ENCODE measurements around the gene UQCRH. TPM values are rescaled to one million over a fixed set of nuclear protein-coding genes. Genes with fewer than 3 reads are reported as not detected.
"Not testable (repeated sequence)": the region's sequence is repeated elsewhere in the genome, so short reads cannot be mapped to it uniquely, and the experiment has no call there.

Gene UQCRH
- total and polyA plus RNA-seq, 10 donors: 106 to 545 (median 237) TPM

- Histone ChIP-seq H3K4me1 (peaks cover 0 to 65% (median 20%) of the 10 kb centered on the region in 6 donors), H3K27me3 (replicated peaks in 1 of 7) (no peaks in the 10 kb centered on the region), H3K36me3 (peaks cover 0 to 85% (median 48%) of the 10 kb centered on the region in 6 donors), H3K9me3 (no peaks in the 10 kb centered on the region), H3K27ac (no peak overlapping the region), H3K4me3 (no peak overlapping the region)
- no peak for DNase-seq
- TF ChIP-seq POLR2A (IDR thresholded peaks at IDR 0.05): no peak
- TF ChIP-seq POLR2AphosphoS5 (IDR thresholded peaks at IDR 0.05): no peak
- no peak for TF ChIP-seq CTCF (IDR thresholded peaks at IDR 0.05 in 8 of 11, conservative IDR thresholded peaks at IDR 0.05 in 3 of 11)
- intact Hi-C loops (cut with DNase I; ENCODE audit: low total_unique reads): no loop called here
These were observed 41.8 kb downstream of the UQCRH start for GRCh38 chr1:46345281-46345680.

GRCh38 chr1:46352363-46352762 is 48.9 kb downstream of the UQCRH start:
- intact Hi-C loops (cut with DNase I; ENCODE audit: low total_unique reads): no loop called here
- TF ChIP-seq CTCF (IDR thresholded peaks at IDR 0.05 in 8 of 11, conservative IDR thresholded peaks at IDR 0.05 in 3 of 11): no peak
- TF ChIP-seq POLR2A (IDR thresholded peaks at IDR 0.05): no peak
- TF ChIP-seq POLR2AphosphoS5 (IDR thresholded peaks at IDR 0.05): no peak
- H3K27ac ChIP-seq: no peak overlapping the region
- no peak for DNase-seq
- no peaks in the 10 kb centered on the region for H3K9me3 ChIP-seq
- no peaks in the 10 kb centered on the region for H3K27me3 ChIP-seq (replicated peaks in 1 of 7)
- H3K4me3 ChIP-seq: no peak overlapping the region
- H3K4me1 ChIP-seq: peaks cover 0 to 24% (median 8%) of the 10 kb centered on the region in 6 donors
- H3K36me3 ChIP-seq: peaks cover 3 to 98% (median 72%) of the 10 kb centered on the region in 6 donors
- WGBS, 5 donors: 77 to 99% (median 92%) methylated on average over 2 of the region's 2 CpGs

GRCh38 chr1:46355920-46356319 is 52.4 kb downstream of the UQCRH start:
- WGBS, 5 donors: 84 to 97% (median 89%) methylated on average over 4 to 5 of the region's 5 CpGs
- H3K4me1 ChIP-seq; H3K27ac ChIP-seq; H3K4me3 ChIP-seq; H3K9me3 ChIP-seq; H3K27me3 ChIP-seq (replicated peaks in 1 of 7); DNase-seq; intact Hi-C loops (cut with DNase I; ENCODE audit: low total_unique reads): not testable (repeated sequence)
- H3K36me3 ChIP-seq: peaks cover 3 to 100% (median 79%) of the 10 kb centered on the region in 6 donors

- TF ChIP-seq POLR2AphosphoS5 (IDR thresholded peaks at IDR 0.05) (no peak), POLR2A (IDR thresholded peaks at IDR 0.05) (no peak), CTCF (IDR thresholded peaks at IDR 0.05 in 8 of 11, conservative IDR thresholded peaks at IDR 0.05 in 3 of 11) (no peak)
- intact Hi-C loops (cut with DNase I; ENCODE audit: low total_unique reads): no loop called here
- H3K9me3 ChIP-seq: no peaks in the 10 kb centered on the region
- H3K4me1 ChIP-seq: no peaks in the 10 kb centered on the region
- peaks cover 0 to 100% (median 71%) of the 10 kb centered on the region in 6 donors for H3K36me3 ChIP-seq
- no peaks in the 10 kb centered on the region for H3K27me3 ChIP-seq (replicated peaks in 1 of 7)
- DNase-seq: no peak
- no peak overlapping the region for H3K27ac ChIP-seq
- H3K4me3 ChIP-seq: no peak overlapping the region
- WGBS, 5 donors: 86 to 100% (median 94%) methylated on average over 3 of the region's 3 CpGs
These were observed 58.7 kb downstream of the UQCRH start for GRCh38 chr1:46362158-46362557.

GRCh38 chr1:46363121-46363520 is 59.6 kb downstream of the UQCRH start:
- no peak for TF ChIP-seq CTCF (IDR thresholded peaks at IDR 0.05 in 8 of 11, conservative IDR thresholded peaks at IDR 0.05 in 3 of 11)
- TF ChIP-seq POLR2A (IDR thresholded peaks at IDR 0.05): no peak
- no peak for TF ChIP-seq POLR2AphosphoS5 (IDR thresholded peaks at IDR 0.05)
- Histone ChIP-seq H3K9me3 (no peaks in the 10 kb centered on the region), H3K4me3 (no peak overlapping the region), H3K27me3 (replicated peaks in 1 of 7) (no peaks in the 10 kb centered on the region), H3K36me3 (peaks cover 0 to 100% (median 64%) of the 10 kb centered on the region in 6 donors), H3K27ac (no peak overlapping the region), H3K4me1 (no peaks in the 10 kb centered on the region)
- WGBS, 5 donors: 95 to 100% (median 98%) methylated on average over 5 of the region's 5 CpGs
- intact Hi-C loops (cut with DNase I; ENCODE audit: low total_unique reads): no loop called here
- DNase-seq: no peak
